Fibroblast of mammary gland (primary cell): Measurements from ENCODE around the gene GMDS.

Source experiments
- DNase-seq: peaks from one replicate; pipeline ENCODE4 v3.0.0-alpha.2; 2010; ENCODE audit warnings: low read depth
- H3K4me3 ChIP-seq: 2 replicates; pipeline ENCODE4 v1.5.1; 2011; ENCODE audit warnings: low read depth, mild to moderate bottlenecking, low read length, moderate library complexity; ENCODE audit not compliant: control insufficient read depth
- CTCF ChIP-seq: conservative IDR thresholded peaks from 2 replicates; pipeline ENCODE4 v1.5.1; 2011; ENCODE audit warnings: low read depth, low read length, inconsistent platforms; ENCODE audit not compliant: control insufficient read depth, insufficient read depth

Gene GMDS

DNA sequence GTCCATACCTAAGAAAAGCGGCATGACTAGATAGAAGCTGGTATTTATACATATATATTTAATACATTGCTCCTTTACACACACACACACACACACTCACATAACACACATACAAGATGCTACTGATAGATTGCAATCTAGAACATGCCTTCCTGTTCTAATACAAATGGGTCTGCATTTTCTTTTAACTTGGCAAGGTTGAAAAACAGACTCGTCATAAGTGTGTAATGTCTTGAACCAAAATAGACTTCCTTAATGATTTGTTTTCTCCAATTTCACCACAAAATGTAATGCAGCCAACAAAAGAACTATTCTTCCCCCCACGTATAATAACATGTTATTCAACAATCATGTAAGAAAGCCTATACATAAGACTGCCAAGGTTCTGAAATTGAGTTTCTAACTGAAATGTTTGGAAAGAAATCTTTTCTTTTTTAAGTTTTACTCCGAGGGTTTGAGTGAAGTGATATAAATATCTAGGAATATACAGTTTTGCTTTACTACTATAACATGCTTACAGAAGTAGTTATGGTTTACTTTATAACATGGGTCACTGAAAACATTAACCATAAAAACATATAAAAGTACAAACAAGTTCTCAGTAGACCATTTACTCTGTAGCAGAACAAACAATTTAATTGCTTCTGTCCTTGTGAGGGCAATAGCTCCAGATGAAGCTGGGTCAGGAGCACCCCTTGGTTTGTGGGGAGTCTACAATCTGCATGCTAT is 428.2 kb downstream of the GMDS start:
- peak; percentile 63 for DNase-seq

GRCh38 chr6:1815827-1816452 is 429.5 kb downstream of the GMDS start:
- TF ChIP-seq CTCF, result no peak
- no peak for DNase-seq
- H3K4me3 ChIP-seq, result no peak overlapping the region

More for the DNA sequence above, 428.2 kb downstream of the GMDS start:
- TF ChIP-seq CTCF, result no peak
- H3K4me3 ChIP-seq, result no peak overlapping the region

DNA sequence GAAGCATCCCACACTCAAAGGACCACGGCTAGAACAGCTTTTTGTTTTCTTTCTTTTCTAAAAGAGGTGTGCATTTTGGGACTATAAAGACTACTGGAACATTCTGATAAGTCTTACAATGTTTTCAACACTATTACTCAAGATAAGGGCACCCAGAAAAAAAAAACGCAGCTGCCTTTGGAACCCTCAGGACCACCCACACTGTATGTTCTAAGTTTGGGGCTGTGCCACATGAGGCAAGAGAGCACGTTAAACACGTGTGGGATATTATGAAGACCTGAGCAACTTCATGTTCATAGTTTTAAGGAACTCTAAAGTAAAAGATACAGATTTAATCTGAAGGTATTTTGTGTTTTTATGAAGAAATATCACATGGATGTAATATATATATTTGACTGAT is 431.1 kb downstream of the GMDS start:
- no peak overlapping the region for H3K4me3 ChIP-seq
- TF ChIP-seq CTCF, result no peak
- no peak for DNase-seq

- H3K4me3 ChIP-seq, result no peak overlapping the region
- DNase-seq, result no peak
- TF ChIP-seq CTCF, result no peak
Measured at GRCh38 chr6:1812487-1812886, 432.9 kb downstream of the GMDS start.

GRCh38 chr6:1812034-1812433 is 433.4 kb downstream of the GMDS start:
- no peak for TF ChIP-seq CTCF
- no peak for DNase-seq
- H3K4me3 ChIP-seq, result no peak overlapping the region

DNA sequence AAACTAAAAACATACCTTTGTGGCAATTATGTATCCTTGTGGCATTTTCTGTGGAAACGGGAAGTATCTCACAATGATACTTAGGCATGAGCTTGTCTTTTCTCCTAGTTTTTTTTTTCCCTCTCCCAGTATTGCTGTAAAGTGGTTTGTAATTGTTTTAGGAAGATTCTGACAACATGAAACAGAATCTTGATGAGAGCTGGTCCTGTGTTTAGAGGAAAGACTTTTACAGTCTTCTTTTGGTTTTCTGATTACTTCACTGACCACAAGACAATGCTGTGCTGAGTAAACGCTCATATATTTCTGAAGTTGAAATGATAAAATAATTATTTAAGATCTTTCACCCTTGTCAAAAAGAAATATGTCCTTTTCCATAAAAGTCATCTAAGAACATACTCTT is 434.5 kb downstream of the GMDS start:
- DNase-seq, result no peak
- no peak for TF ChIP-seq CTCF
- H3K4me3 ChIP-seq, result no peak overlapping the region
